Right renal pelvis (tissue), 4 donors: Measurements from ENCODE around the gene SH3BGRL. TPM values are rescaled to one million over a fixed set of nuclear protein-coding genes. Genes with fewer than 3 reads are reported as not detected.

Experiments
- polyA plus RNA-seq, 4 donors: library from polyadenylated mRNA; unstranded; fragments of 120-200 nt; gene quantifications; one replicate each; pipeline ENCODE4 v1.2.1, GENCODE V29; 2013; ENCODE audit not compliant: insufficient read length in 4 of 4

SH3BGRL gene
- polyA plus RNA-seq, 4 donors: 202 to 267 (median 255) TPM

Other genes starting within 250 kb of the SH3BGRL start
- gene HMGN5, start 189 bp upstream of the SH3BGRL start, polyA plus RNA-seq: 10 to 100 TPM; 32.6 to 38.6 (median 35.4) TPM